ENCODE results near the gene DNAJC1.
A peak's percentile ranks its signal among the peaks of the same experiment; 100 is the strongest.
"Not testable (repeated sequence)": the region's sequence is repeated elsewhere in the genome, so short reads cannot be mapped to it uniquely, and the experiment has no call there.

Gene DNAJC1

GRCh38 chr10:21894648-21895342, 108.7 kb downstream of the DNAJC1 start:
- DNase-seq = no peak

GRCh38 chr10:21891439-21891838, 112.1 kb downstream of the DNAJC1 start:
- DNase-seq = peak in 1 of 2 donors; percentile 10

GRCh38 chr10:21889477-21890275, 113.9 kb downstream of the DNAJC1 start:
- no peak for DNase-seq

- peak in 1 of 2 donors; percentile 23 for DNase-seq
These were observed 114.6 kb downstream of the DNAJC1 start for GRCh38 chr10:21888959-21889358.

GRCh38 chr10:21885940-21886339, 117.6 kb downstream of the DNAJC1 start:
- DNase-seq = no peak

GRCh38 chr10:21873198-21873597, 130.3 kb downstream of the DNAJC1 start:
- DNase-seq = no peak

- not testable (repeated sequence) for DNase-seq
These were observed 130.8 kb downstream of the DNAJC1 start for GRCh38 chr10:21872771-21873170.

- no peak for DNase-seq
These were observed 132.7 kb downstream of the DNAJC1 start for GRCh38 chr10:21870849-21871248.

GRCh38 chr10:21869087-21869486, 134.4 kb downstream of the DNAJC1 start:
- DNase-seq = not testable (repeated sequence)

GRCh38 chr10:21860718-21861117, 142.8 kb downstream of the DNAJC1 start:
- DNase-seq = no peak

GRCh38 chr10:21858455-21858854, 145.1 kb downstream of the DNAJC1 start:
- DNase-seq = no peak

GRCh38 chr10:21849607-21850006, 153.9 kb downstream of the DNAJC1 start:
- no peak for DNase-seq

- no peak for DNase-seq
These were observed 159.9 kb downstream of the DNAJC1 start for GRCh38 chr10:21843645-21844044.

- DNase-seq = not testable (repeated sequence)
These were observed 162.3 kb downstream of the DNAJC1 start for GRCh38 chr10:21841273-21841672.

- not testable (repeated sequence) for DNase-seq
These were observed 166.0 kb downstream of the DNAJC1 start for GRCh38 chr10:21837487-21837886.

GRCh38 chr10:21834574-21834973, 169.0 kb downstream of the DNAJC1 start:
- DNase-seq = not testable (repeated sequence)

- no peak for DNase-seq
These were observed 170.8 kb downstream of the DNAJC1 start for GRCh38 chr10:21832821-21833130.

- no peak for DNase-seq
These were observed 171.3 kb downstream of the DNAJC1 start for GRCh38 chr10:21831986-21832820.

GRCh38 chr10:21830037-21830436, 173.5 kb downstream of the DNAJC1 start:
- DNase-seq = no peak

- no peak for DNase-seq
These were observed 176.2 kb downstream of the DNAJC1 start for GRCh38 chr10:21827308-21827707.

GRCh38 chr10:21826725-21827124, 176.8 kb downstream of the DNAJC1 start:
- DNase-seq = no peak

GRCh38 chr10:21825345-21825744, 178.2 kb downstream of the DNAJC1 start:
- DNase-seq = no peak

- no peak for DNase-seq
These were observed 179.1 kb downstream of the DNAJC1 start for GRCh38 chr10:21824409-21824808.
